ENCODE measurements around the gene CLEC3B. TPM values are rescaled to one million over a fixed set of nuclear protein-coding genes. Genes with fewer than 3 reads are reported as not detected.
"Not testable (repeated sequence)": the region's sequence is repeated elsewhere in the genome, so short reads cannot be mapped to it uniquely, and the experiment has no call there.

Gene CLEC3B
- total RNA-seq, 2 experiments from 2014 or later = 0.30 to 0.37 TPM

- Mint-ChIP-seq H3K27ac (no peak overlapping the region), H3K4me3 (no peak overlapping the region), H3K36me3 (ENCODE audit: low read depth) (no peaks in the 10 kb centered on the region), H3K9me3 (no peaks in the 10 kb centered on the region), H3K4me1 (peaks cover 15% of the 10 kb centered on the region), H3K27me3 (peaks cover 42% of the 10 kb centered on the region)
- ChIA-PET POLR2A (no interaction called here), CTCF (interaction anchor here (2.1 to 2.3 kb wide), 2 partner anchors 9 to 160 kb away, joined by 6 to 10 read pairs; no protein-coding TSS in a partner anchor)
- DNase-seq = no peak
These were observed 23.7 kb downstream of the CLEC3B start for GRCh38 chr3:45049807-45050206.

DNA sequence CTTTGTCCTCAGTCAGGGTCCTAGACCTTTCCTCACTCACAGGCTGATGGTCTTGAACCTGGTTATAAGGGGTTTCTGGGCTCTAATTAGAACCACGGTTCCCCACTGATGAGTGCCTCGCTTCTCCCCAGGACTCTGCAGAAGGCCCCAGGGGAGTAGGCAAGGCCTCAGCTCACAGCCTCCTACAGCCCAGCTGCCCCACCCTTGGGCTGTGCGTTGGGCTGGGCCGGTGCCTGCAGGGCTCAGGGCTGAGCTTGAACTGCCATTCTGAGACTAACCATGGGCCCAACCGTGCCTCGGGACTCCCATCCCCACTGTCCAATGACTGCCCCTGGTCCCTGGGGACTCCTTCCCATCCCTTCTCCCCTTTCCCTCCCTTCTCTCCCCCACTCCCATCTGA lies 25.6 kb downstream of the CLEC3B start:
- peaks cover 32% of the 10 kb centered on the region for H3K27me3 Mint-ChIP-seq

DNA sequence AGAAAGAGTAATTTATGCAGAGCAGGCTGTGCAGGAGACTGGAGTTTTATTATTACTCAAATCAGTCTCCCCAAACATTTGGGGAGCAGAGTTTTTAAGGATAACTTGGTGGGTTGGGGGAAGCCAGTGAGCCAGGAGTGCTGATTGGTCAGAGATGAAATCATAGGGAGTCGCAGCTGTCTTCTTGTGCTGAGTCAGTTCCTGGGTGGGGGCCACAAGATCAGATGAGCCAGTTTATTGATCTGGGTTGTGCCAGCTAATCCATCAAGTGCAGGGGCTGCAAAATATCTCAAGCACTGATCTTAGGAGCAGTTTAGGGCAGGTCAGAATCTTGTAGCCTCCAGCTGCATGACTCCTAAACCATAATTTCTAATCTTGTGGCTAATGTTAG lies 27.7 kb downstream of the CLEC3B start:
- Mint-ChIP-seq H3K4me1 (peaks cover 27% of the 10 kb centered on the region), H3K27ac (peak overlapping the region; percentile 55), H3K27me3 (peaks cover 18% of the 10 kb centered on the region)
- CTCF ChIA-PET = interaction anchor here (1.1 to 4.4 kb wide), 2 partner anchors 11 to 12 kb away, joined by 3 to 24 read pairs; no protein-coding TSS in a partner anchor
- H3K36me3 Mint-ChIP-seq (ENCODE audit: low read depth); H3K4me3 Mint-ChIP-seq; DNase-seq; H3K9me3 Mint-ChIP-seq: not testable (repeated sequence)
- POLR2A ChIA-PET = interaction anchor here (0.9 kb wide), 1 partner anchor 64 kb away, joined by 3 read pairs; no protein-coding TSS in a partner anchor

More for the DNA sequence above, 25.6 kb downstream of the CLEC3B start:
- Mint-ChIP-seq H3K4me3 (no peak overlapping the region), H3K9me3 (no peaks in the 10 kb centered on the region), H3K27ac (no peak overlapping the region), H3K36me3 (ENCODE audit: low read depth) (no peaks in the 10 kb centered on the region), H3K4me1 (peaks cover 21% of the 10 kb centered on the region)
- ChIA-PET POLR2A (no interaction called here), CTCF (interaction anchor here (0.6 to 2.3 kb wide), 2 partner anchors 9 to 11 kb away, joined by 4 to 6 read pairs; no protein-coding TSS in a partner anchor)
- DNase-seq = no peak

- H3K27ac Mint-ChIP-seq = no peak overlapping the region
- DNase-seq = no peak
- no peak overlapping the region for H3K4me3 Mint-ChIP-seq
- H3K9me3 Mint-ChIP-seq = no peaks in the 10 kb centered on the region
- ChIA-PET POLR2A (interaction anchor here (0.9 kb wide), 1 partner anchor 64 kb away, joined by 3 read pairs; no protein-coding TSS in a partner anchor), CTCF (interaction anchor here (1.1 to 4.4 kb wide), 2 partner anchors 10 to 12 kb away, joined by 3 to 24 read pairs; no protein-coding TSS in a partner anchor)
- H3K27me3 Mint-ChIP-seq = peaks cover 15% of the 10 kb centered on the region
- H3K4me1 Mint-ChIP-seq = peaks cover 27% of the 10 kb centered on the region
- no peaks in the 10 kb centered on the region for H3K36me3 Mint-ChIP-seq (ENCODE audit: low read depth)
These were observed 28.2 kb downstream of the CLEC3B start for GRCh38 chr3:45054196-45054857.

- POLR2A ChIA-PET = no interaction called here
These were observed 28.9 kb downstream of the CLEC3B start for GRCh38 chr3:45055032-45055410.

GRCh38 chr3:45055411-45056143 lies 29.5 kb downstream of the CLEC3B start:
- Mint-ChIP-seq H3K36me3 (ENCODE audit: low read depth) (no peaks in the 10 kb centered on the region), H3K4me3 (no peak overlapping the region), H3K27me3 (peaks cover 2% of the 10 kb centered on the region), H3K4me1 (peaks cover 27% of the 10 kb centered on the region), H3K27ac (no peak overlapping the region), H3K9me3 (no peaks in the 10 kb centered on the region)
- peak; percentile 47 for DNase-seq
- POLR2A ChIA-PET = no interaction called here
- CTCF ChIA-PET = interaction anchor here (0.6 to 4.4 kb wide), 7 partner anchors 14 to 600 kb away, joined by 3 to 24 read pairs (median 3); partner anchors contain the start of gene TMEM158

More at GRCh38 chr3:45055032-45055410, 28.9 kb downstream of the CLEC3B start:
- Mint-ChIP-seq H3K36me3 (ENCODE audit: low read depth) (no peaks in the 10 kb centered on the region), H3K27me3 (peaks cover 8% of the 10 kb centered on the region), H3K27ac (no peak overlapping the region), H3K9me3 (no peaks in the 10 kb centered on the region), H3K4me1 (peaks cover 27% of the 10 kb centered on the region), H3K4me3 (no peak overlapping the region)
- no peak for DNase-seq
- CTCF ChIA-PET = interaction anchor here (0.6 to 4.4 kb wide), 5 partner anchors 13 to 601 kb away, joined by 3 to 24 read pairs (median 3); no protein-coding TSS in a partner anchor

- ChIA-PET CTCF (interaction anchor here (1.0 to 4.4 kb wide), 4 partner anchors 15 to 170 kb away, joined by 3 to 24 read pairs (median 3); partner anchors contain the start of gene TMEM158), POLR2A (no interaction called here)
- peaks cover 27% of the 10 kb centered on the region for H3K4me1 Mint-ChIP-seq
- no peaks in the 10 kb centered on the region for H3K9me3 Mint-ChIP-seq
- no peaks in the 10 kb centered on the region for H3K27me3 Mint-ChIP-seq
- H3K27ac Mint-ChIP-seq = no peak overlapping the region
- DNase-seq = no peak
- H3K4me3 Mint-ChIP-seq = no peak overlapping the region
- no peaks in the 10 kb centered on the region for H3K36me3 Mint-ChIP-seq (ENCODE audit: low read depth)
These were observed 30.7 kb downstream of the CLEC3B start for GRCh38 chr3:45056608-45057301.

DNA sequence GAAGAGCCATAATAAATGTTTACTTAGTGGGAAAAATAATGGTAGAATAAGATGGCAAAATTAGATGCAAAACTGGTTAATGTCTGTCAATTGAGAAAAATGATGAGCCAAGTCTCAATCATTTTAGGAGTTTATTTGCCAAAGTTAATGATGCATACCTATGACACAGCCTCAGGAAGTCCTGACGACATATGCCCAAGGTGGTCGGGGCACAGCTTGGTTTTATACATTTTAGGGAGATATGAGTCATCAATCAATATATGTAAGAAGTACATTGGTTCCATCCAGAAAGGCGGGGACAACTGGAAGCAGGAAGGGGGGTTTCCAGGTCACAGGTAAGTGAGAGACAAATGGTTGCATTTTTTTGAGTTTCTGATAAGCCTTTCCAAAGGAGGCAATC lies 31.5 kb downstream of the CLEC3B start:
- Mint-ChIP-seq H3K4me3 (no peak overlapping the region), H3K4me1 (peaks cover 28% of the 10 kb centered on the region), H3K36me3 (ENCODE audit: low read depth) (no peaks in the 10 kb centered on the region), H3K9me3 (no peaks in the 10 kb centered on the region), H3K27me3 (no peaks in the 10 kb centered on the region), H3K27ac (no peak overlapping the region)
- POLR2A ChIA-PET = no interaction called here
- no peak for DNase-seq
- CTCF ChIA-PET = interaction anchor here (1.0 to 4.4 kb wide), 2 partner anchors 16 to 152 kb away, joined by 3 to 24 read pairs; no protein-coding TSS in a partner anchor

- no peaks in the 10 kb centered on the region for H3K9me3 Mint-ChIP-seq
- CTCF ChIA-PET = interaction anchor here (0.7 kb wide), 1 partner anchor 21 kb away, joined by 3 read pairs; no protein-coding TSS in a partner anchor
- peaks cover 22% of the 10 kb centered on the region for H3K4me1 Mint-ChIP-seq
- H3K4me3 Mint-ChIP-seq = no peak overlapping the region
- no peak for DNase-seq
- H3K27me3 Mint-ChIP-seq = no peaks in the 10 kb centered on the region
- no peak overlapping the region for H3K27ac Mint-ChIP-seq
- POLR2A ChIA-PET = no interaction called here
- no peaks in the 10 kb centered on the region for H3K36me3 Mint-ChIP-seq (ENCODE audit: low read depth)
These were observed 33.0 kb downstream of the CLEC3B start for GRCh38 chr3:45059132-45059531.

DNA sequence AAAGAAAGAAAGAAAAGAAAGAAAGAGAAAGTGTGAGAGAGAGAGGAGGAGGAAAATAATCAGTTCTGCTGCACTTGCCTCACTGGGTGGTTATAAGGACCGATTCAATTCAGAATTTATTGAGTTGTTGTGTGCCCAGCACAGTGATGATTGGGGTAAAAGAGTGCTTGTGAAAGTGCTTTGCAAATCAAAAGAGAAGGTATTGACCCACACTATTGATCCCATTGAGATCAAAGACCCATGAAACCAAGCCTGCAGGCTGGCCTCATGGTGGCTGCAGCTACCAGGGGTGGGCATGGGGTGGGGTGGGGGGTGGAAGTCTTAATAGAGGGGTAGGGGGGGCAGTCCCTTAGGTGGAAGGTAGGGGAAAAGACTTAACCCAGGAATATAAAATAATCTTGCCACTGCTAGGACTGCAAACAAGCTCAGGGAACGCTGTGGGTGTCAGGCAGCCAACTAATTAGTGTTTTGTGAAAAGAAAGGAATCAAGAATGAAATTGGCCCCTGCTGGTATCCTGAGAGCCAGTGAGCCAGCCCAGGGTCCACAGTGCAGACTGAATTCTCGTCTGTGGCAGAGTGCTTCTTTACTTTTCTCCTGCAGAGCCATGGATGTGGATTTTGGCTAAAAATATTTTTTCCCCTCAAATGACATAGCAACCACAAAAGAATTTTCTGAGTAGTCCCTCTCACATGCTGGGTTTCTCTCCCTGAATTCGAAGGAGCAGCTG lies 34.2 kb downstream of the CLEC3B start:
- CTCF ChIA-PET = no interaction called here
- H3K9me3 Mint-ChIP-seq = no peaks in the 10 kb centered on the region
- no peak overlapping the region for H3K4me3 Mint-ChIP-seq
- POLR2A ChIA-PET = no interaction called here
- H3K27me3 Mint-ChIP-seq = no peaks in the 10 kb centered on the region
- no peak overlapping the region for H3K27ac Mint-ChIP-seq
- H3K36me3 Mint-ChIP-seq (ENCODE audit: low read depth) = no peaks in the 10 kb centered on the region
- DNase-seq = no peak
- peaks cover 23% of the 10 kb centered on the region for H3K4me1 Mint-ChIP-seq

DNA sequence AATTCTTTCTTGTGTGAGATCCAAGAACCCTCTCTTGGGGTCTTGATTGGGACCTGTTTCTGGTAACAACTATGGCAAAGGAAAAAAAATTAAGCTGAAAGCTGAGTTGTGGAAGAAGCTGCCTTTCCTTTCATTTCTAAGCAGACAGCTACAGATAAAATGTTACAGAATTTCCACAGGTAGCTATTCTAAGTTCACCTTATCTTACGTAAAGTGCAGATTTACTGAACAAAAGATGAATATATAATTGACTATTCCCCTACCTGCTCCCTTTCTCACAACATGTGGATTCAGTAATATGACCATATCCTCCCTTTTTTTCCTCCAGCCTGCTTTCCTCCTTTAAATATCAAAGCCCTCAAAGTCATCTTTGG lies 36.6 kb downstream of the CLEC3B start:
- CTCF ChIA-PET = interaction anchor here (1.0 to 1.6 kb wide), 3 partner anchors 19 to 51 kb away, joined by 3 to 4 read pairs (median 3); no protein-coding TSS in a partner anchor
- H3K9me3 Mint-ChIP-seq = no peaks in the 10 kb centered on the region
- no peaks in the 10 kb centered on the region for H3K27me3 Mint-ChIP-seq
- H3K4me1 Mint-ChIP-seq = peaks cover 31% of the 10 kb centered on the region
- no peak for DNase-seq
- H3K36me3 Mint-ChIP-seq (ENCODE audit: low read depth) = no peaks in the 10 kb centered on the region
- no peak overlapping the region for H3K4me3 Mint-ChIP-seq
- POLR2A ChIA-PET = no interaction called here
- no peak overlapping the region for H3K27ac Mint-ChIP-seq
